Stimulated activated CD4-positive, alpha-beta T cell treated with anti-CD3 and anti-CD28 coated beads, TNF-alpha, amount 100 ng/mL, for 1 hour (primary cell): ENCODE data around the gene WNT5B.
"Not testable (repeated sequence)": the region's sequence is repeated elsewhere in the genome, so short reads cannot be mapped to it uniquely, and the experiment has no call there.

ENCODE experiments used
- DNase-seq, 3 donors: peaks; one replicate each; pipeline ENCODE4 v3.0.0-alpha.2; 2020; ENCODE audit warnings: low read depth in 3 of 3, low spot score in 1 of 3

WNT5B gene

GRCh38 chr12:1688086-1688710 is 59.2 kb downstream of the WNT5B start:
- no peak for DNase-seq

- DNase-seq: peak; percentile 80 to 88 (median 86)
These were observed 61.6 kb downstream of the WNT5B start, which contains the start of gene ADIPOR2 for GRCh38 chr12:1690578-1691122. Gene ADIPOR2, plus strand, starts transcription at chr12:1691070. Its CDS starts 63,274 bp downstream, at chr12:1754344.

GRCh38 chr12:1691123-1692007 is 62.3 kb downstream of the WNT5B start:
- no peak for DNase-seq

GRCh38 chr12:1692226-1692625 is 63.2 kb downstream of the WNT5B start:
- DNase-seq: no peak

- no peak for DNase-seq
These were observed 64.0 kb downstream of the WNT5B start for GRCh38 chr12:1692895-1693610.

- not testable (repeated sequence) for DNase-seq
These were observed 66.1 kb downstream of the WNT5B start for GRCh38 chr12:1695097-1695496.

- DNase-seq: no peak
These were observed 67.0 kb downstream of the WNT5B start for GRCh38 chr12:1695886-1696670.

GRCh38 chr12:1696800-1697199 is 67.8 kb downstream of the WNT5B start:
- DNase-seq: no peak
